ENCODE measurements around the gene TRPV6.

- TF ChIP-seq POLR2AphosphoS5 (IDR thresholded peaks at IDR 0.05) = no peak
- TF ChIP-seq POLR2A (IDR thresholded peaks at IDR 0.05) = no peak
Observed at GRCh38 chr7:142867097-142867378, 18.5 kb downstream of the TRPV6 start.

All from sigmoid colon (tissue), 4 donors.